Gastrocnemius medialis (tissue), 4 donors: ENCODE data around the gene ATOSA.

Experiments used
- POLR2A ChIP-seq, 2 donors: fragments of 450-650 bp; IDR thresholded peaks; one replicate each; pipeline ENCODE4 v1.6.1; 2017; ENCODE audit warnings: antibody characterized with exemption in 2 of 2, mild to moderate bottlenecking in 2 of 2, moderate library complexity in 2 of 2
- TF ChIP-seq, protein P1 (sequence below), 5 experiments: fragments of 450-650 bp in 3 of 5; fragments of 200-600 bp in 2 of 5; sonication (generic) in 2 of 5; IDR thresholded peaks in 4 of 5; conservative IDR thresholded peaks in 1 of 5; 1 replicate in 4 of 5; 2 replicates in 1 of 5; pipeline ENCODE4 v1.5.1; 2016 to 2019; ENCODE audit warnings: antibody characterized with exemption in 5 of 5, mild to moderate bottlenecking in 3 of 5, moderate library complexity in 3 of 5

DNA sequence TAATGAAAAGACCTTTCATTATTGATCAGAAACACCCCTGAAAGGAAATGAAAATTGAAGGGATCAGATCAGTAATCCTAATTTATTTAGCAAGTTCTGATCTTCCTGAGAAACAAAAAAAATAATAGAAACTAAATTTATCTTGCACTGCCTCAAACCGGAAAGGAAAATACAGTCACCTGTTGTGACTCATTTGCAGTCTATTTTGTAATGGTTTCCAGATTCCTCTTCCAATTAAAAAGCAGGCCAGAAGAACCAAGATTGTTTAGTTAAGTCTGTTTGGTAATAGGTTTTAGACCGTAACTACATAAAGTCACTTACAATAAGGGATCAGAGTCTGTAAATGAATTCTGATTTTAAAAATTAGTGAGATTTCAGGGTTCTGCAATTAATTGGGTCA is 49.7 kb upstream of the ATOSA start:
- TF ChIP-seq, protein P1, sequence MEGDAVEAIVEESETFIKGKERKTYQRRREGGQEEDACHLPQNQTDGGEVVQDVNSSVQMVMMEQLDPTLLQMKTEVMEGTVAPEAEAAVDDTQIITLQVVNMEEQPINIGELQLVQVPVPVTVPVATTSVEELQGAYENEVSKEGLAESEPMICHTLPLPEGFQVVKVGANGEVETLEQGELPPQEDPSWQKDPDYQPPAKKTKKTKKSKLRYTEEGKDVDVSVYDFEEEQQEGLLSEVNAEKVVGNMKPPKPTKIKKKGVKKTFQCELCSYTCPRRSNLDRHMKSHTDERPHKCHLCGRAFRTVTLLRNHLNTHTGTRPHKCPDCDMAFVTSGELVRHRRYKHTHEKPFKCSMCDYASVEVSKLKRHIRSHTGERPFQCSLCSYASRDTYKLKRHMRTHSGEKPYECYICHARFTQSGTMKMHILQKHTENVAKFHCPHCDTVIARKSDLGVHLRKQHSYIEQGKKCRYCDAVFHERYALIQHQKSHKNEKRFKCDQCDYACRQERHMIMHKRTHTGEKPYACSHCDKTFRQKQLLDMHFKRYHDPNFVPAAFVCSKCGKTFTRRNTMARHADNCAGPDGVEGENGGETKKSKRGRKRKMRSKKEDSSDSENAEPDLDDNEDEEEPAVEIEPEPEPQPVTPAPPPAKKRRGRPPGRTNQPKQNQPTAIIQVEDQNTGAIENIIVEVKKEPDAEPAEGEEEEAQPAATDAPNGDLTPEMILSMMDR (IDR thresholded peaks at IDR 0.05 in 4 of 5, conservative IDR thresholded peaks at IDR 0.05 in 1 of 5), result no peak
- TF ChIP-seq POLR2A (IDR thresholded peaks at IDR 0.05), result no peak
